ENCODE measurements around the gene REG3G. TPM values are rescaled to one million over a fixed set of nuclear protein-coding genes. Genes with fewer than 3 reads are reported as not detected.

REG3G gene
- total and polyA plus RNA-seq, 10 of the 15 experiments (the other 5 are each of a cell fraction or from before 2014, with no cell fraction given), result 0.33 TPM; not detected in 9

DNA sequence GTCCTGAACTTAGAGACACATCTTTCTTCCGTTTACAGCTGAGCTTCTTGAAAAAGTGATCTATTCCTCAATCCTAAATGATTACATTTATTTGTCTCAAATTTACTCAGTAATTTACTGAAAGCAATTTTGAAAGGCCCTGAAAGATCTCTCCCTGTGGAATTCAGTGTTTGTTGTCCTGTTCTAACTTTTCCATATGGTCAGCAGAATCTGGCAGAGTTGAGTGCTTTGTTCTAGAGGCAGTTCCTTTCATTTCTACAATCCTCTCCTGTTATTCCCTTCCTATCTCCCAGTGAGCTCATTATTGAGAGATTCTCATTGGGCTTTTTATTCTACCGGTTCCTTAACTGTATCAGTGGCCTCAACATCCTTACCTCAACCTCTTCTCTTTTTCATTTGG, 36.5 kb upstream of the REG3G start:
- RAD21 ChIA-PET (ENCODE audit: unreplicated experiment), result no interaction called here
- intact Hi-C loops (cut with micrococcal nuclease; ENCODE audit: unreplicated experiment), result no loop called here
- BruUV-seq (replicated peaks), result no TSS peak
- DNase-seq (ENCODE audit: low read depth, low spot score), result no peak
- 42% methylated on average over 2 of the region's 2 CpGs for WGBS (ENCODE audit: insufficient coverage, insufficient replicate concordance, low lambda C conversion rate, missing lambda C conversion rate)
- no peaks in the 10 kb centered on the region for H3K9me3 ChIP-seq (replicated peaks; ENCODE audit: control insufficient read depth, insufficient read depth, low read length)
- H3K4me2 ChIP-seq (ENCODE audit: control insufficient read depth, insufficient read depth), result no peak overlapping the region
- no peaks in the 10 kb centered on the region for H3K36me3 ChIP-seq (ENCODE audit: control insufficient read depth in 2 of 2, insufficient read depth in 2 of 2, low read length in 1 of 2)
- no peak overlapping the region for H3K9ac ChIP-seq (ENCODE audit: control insufficient read depth, insufficient read depth, low read length)
- H3K4me3 ChIP-seq, result no peak overlapping the region
- H4K20me1 ChIP-seq (ENCODE audit: control insufficient read depth, insufficient read depth), result no peaks in the 10 kb centered on the region
- SMC1A ChIA-PET (ENCODE audit: uncharacterized antibody, unreplicated experiment), result interaction anchor here (0.8 to 1.5 kb wide), 2 partner anchors 9 to 10 kb away, joined by 3 to 7 read pairs; no protein-coding TSS in a partner anchor
- peaks cover 2 to 4% of the 10 kb centered on the region in 2 experiments; a peak in 3 of 4 replicates for H3K27me3 ChIP-seq (replicated peaks in 1 of 2; ENCODE audit: control insufficient read depth in 2 of 2, insufficient read depth in 2 of 2, low read length in 1 of 2)
- CTCF ChIA-PET, result interaction anchor here (1.2 to 5.2 kb wide), 3 partner anchors 9 to 316 kb away, joined by 3 to 24 read pairs (median 17); no protein-coding TSS in a partner anchor
- H2AFZ ChIP-seq (ENCODE audit: control insufficient read depth, low read depth, low read length), result no peak overlapping the region
- ATAC-seq, result no peak
- POLR2A ChIA-PET, result interaction anchor here (0.6 kb wide), 1 partner anchor 11 kb away, joined by 3 read pairs; no protein-coding TSS in a partner anchor
- TF ChIP-seq ZBTB40 (IDR thresholded peaks at IDR 0.05; ENCODE audit: borderline replicate concordance) (no peak), TARDBP (IDR thresholded peaks at IDR 0.05; ENCODE audit: borderline replicate concordance) (no peak), ZBED1 (IDR thresholded peaks at IDR 0.05; ENCODE audit: borderline replicate concordance) (no peak), ZNF384 (IDR thresholded peaks at IDR 0.05; ENCODE audit: borderline replicate concordance, low read depth, low read length) (no peak), PAX8 (IDR thresholded peaks at IDR 0.05) (no peak), SUPT20H (IDR thresholded peaks at IDR 0.05; ENCODE audit: borderline replicate concordance, control insufficient read depth, low read depth, low read length) (no peak), ZNF217 (IDR thresholded peaks at IDR 0.05) (no peak), BCL3 (IDR thresholded peaks at IDR 0.05; ENCODE audit: borderline replicate concordance, insufficient read depth, low read depth, low read length, poor library complexity, severe bottlenecking) (no peak), NRF1 (conservative IDR thresholded peaks at IDR 0.05; ENCODE audit: low read depth, low read length) (no peak), IRF5 (IDR thresholded peaks at IDR 0.05; ENCODE audit: borderline replicate concordance) (no peak), BHLHE40 (IDR thresholded peaks at IDR 0.05; ENCODE audit: borderline replicate concordance in 1 of 2, low read depth in 2 of 2, low read length in 1 of 2) (no peak), ESRRA (IDR thresholded peaks at IDR 0.05; ENCODE audit: low read length) (no peak), HDGF (IDR thresholded peaks at IDR 0.05) (no peak), DPF2 (IDR thresholded peaks at IDR 0.05) (no peak), SREBF1 (IDR thresholded peaks at IDR 0.05; ENCODE audit: low read length) (no peak), NFYA (IDR thresholded peaks at IDR 0.05; ENCODE audit: borderline replicate concordance, low read depth, low read length) (no peak), USF1 (IDR thresholded peaks at IDR 0.05; ENCODE audit: borderline replicate concordance, extremely low read length, insufficient read depth, low read depth, low read length) (no peak)
- in situ Hi-C loops (cut with MboI), result loop anchor here (10.0 kb wide), 1 partner anchor 634 kb away; no protein-coding TSS in a partner anchor
- H3K4me1 ChIP-seq (ENCODE audit: control insufficient read depth, insufficient read depth, low read length), result no peaks in the 10 kb centered on the region
- no peak for FAIRE-seq
- no peaks in the 10 kb centered on the region for H3K79me2 ChIP-seq (ENCODE audit: control insufficient read depth, insufficient read depth, low read length)
- H3K27ac ChIP-seq (ENCODE audit: control insufficient read depth, insufficient read depth), result no peak overlapping the region
